Measurements from ENCODE around the gene FLT4. TPM values are rescaled to one million over a fixed set of nuclear protein-coding genes. Genes with fewer than 3 reads are reported as not detected.

The FLT4 gene
- total and polyA plus RNA-seq, 9 of the 15 experiments (the other 6 are each of a cell fraction or from before 2014, with no cell fraction given) = 0.01 to 0.42 (median 0.14) TPM; not detected in 2

GRCh38 chr5:180668835-180669596 is 19.6 kb upstream of the FLT4 start (continued):
- no peak for TF ChIP-seq CHD1 (IDR thresholded peaks at IDR 0.05; ENCODE audit: low read length)
- TF ChIP-seq ZNF197 (CRISPR knock-in tag; IDR thresholded peaks at IDR 0.05; ENCODE audit: low read depth) = no peak
- TF ChIP-seq, protein P1, sequence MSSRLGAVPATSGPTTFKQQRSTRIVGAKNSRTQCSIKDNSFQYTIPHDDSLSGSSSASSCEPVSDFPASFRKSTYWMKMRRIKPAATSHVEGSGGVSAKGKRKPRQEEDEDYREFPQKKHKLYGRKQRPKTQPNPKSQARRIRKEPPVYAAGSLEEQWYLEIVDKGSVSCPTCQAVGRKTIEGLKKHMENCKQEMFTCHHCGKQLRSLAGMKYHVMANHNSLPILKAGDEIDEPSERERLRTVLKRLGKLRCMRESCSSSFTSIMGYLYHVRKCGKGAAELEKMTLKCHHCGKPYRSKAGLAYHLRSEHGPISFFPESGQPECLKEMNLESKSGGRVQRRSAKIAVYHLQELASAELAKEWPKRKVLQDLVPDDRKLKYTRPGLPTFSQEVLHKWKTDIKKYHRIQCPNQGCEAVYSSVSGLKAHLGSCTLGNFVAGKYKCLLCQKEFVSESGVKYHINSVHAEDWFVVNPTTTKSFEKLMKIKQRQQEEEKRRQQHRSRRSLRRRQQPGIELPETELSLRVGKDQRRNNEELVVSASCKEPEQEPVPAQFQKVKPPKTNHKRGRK (tag; IDR thresholded peaks at IDR 0.05) = no peak
- peak; percentile 33; the same call in 1 of the 2 replicates for TF ChIP-seq SMARCE1 (IDR thresholded peaks at IDR 0.05)
- peak; percentile 38; the same call in 1 of the 2 replicates for TF ChIP-seq EP300 (IDR thresholded peaks at IDR 0.05; ENCODE audit: low read length)
- peak; percentile 28 to 97; a peak in 3 of 4 replicates for TF ChIP-seq FOXA3 (CRISPR knock-in tag; conservative IDR thresholded peaks at IDR 0.05 in 1 of 2, IDR thresholded peaks at IDR 0.05 in 1 of 2)
- TF ChIP-seq NFIX (CRISPR knock-in tag; IDR thresholded peaks at IDR 0.05; ENCODE audit: low read depth) = no peak
- TF ChIP-seq RBM14 (IDR thresholded peaks at IDR 0.05; ENCODE audit: borderline replicate concordance, insufficient read depth, low read depth, low read length) = no peak
- TF ChIP-seq MEIS2 (IDR thresholded peaks at IDR 0.05; ENCODE audit: partially characterized antibody) = peak; percentile 91
- no peak for TF ChIP-seq MYNN (IDR thresholded peaks at IDR 0.05)
- TF ChIP-seq MYNN (CRISPR knock-in tag; IDR thresholded peaks at IDR 0.05) = no peak
- no peak for TF ChIP-seq IRF2 (CRISPR knock-in tag; IDR thresholded peaks at IDR 0.05)
- peak; percentile 66 for TF ChIP-seq ZFX (CRISPR knock-in tag; IDR thresholded peaks at IDR 0.05)
- peak; percentile 69 for TF ChIP-seq BHLHE40 (IDR thresholded peaks at IDR 0.05; ENCODE audit: low read length)
- no peak for TF ChIP-seq MECOM (CRISPR knock-in tag; IDR thresholded peaks at IDR 0.05)
- TF ChIP-seq POLR2AphosphoS2 (IDR thresholded peaks at IDR 0.05; ENCODE audit: low read length) = no peak
- TF ChIP-seq, protein P2, sequence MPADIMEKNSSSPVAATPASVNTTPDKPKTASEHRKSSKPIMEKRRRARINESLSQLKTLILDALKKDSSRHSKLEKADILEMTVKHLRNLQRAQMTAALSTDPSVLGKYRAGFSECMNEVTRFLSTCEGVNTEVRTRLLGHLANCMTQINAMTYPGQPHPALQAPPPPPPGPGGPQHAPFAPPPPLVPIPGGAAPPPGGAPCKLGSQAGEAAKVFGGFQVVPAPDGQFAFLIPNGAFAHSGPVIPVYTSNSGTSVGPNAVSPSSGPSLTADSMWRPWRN (IDR thresholded peaks at IDR 0.05; ENCODE audit: low read depth) = peak; percentile 72
- no peak for TF ChIP-seq SRSF1 (IDR thresholded peaks at IDR 0.05; ENCODE audit: low read depth, low read length)
- no peak for TF ChIP-seq PYGO2 (tag; IDR thresholded peaks at IDR 0.05)
- TF ChIP-seq PHF21A (IDR thresholded peaks at IDR 0.05; ENCODE audit: borderline replicate concordance, low read depth) = no peak
- no peak for TF ChIP-seq SMARCB1 (IDR thresholded peaks at IDR 0.05; ENCODE audit: insufficient read length, low read depth)
- TF ChIP-seq ZNF184 (CRISPR knock-in tag; IDR thresholded peaks at IDR 0.05) = no peak
